PC-3 (cell line): Measurements from ENCODE around the gene EDC4.

Experiments
- CTCF ChIP-seq: fragments of 300-600 bp; sonication (generic); conservative IDR thresholded peaks from 2 replicates; pipeline ENCODE4 v1.5.1; 2017; ENCODE audit warnings: antibody characterized with exemption, low read depth, mild to moderate bottlenecking, low read length
- EZH2 ChIP-seq: fragments of 300-600 bp; sonication (generic); IDR thresholded peaks from one replicate; pipeline ENCODE4 v1.6.1; 2017; ENCODE audit warnings: antibody characterized with exemption, mild to moderate bottlenecking, low read length; ENCODE audit not compliant: unreplicated experiment
- EZH2phosphoT487 ChIP-seq: fragments of 300-600 bp; sonication (generic); IDR thresholded peaks from 2 replicates; pipeline ENCODE4 v1.6.1; 2018; ENCODE audit warnings: mild to moderate bottlenecking, antibody characterized with exemption, low read length, borderline replicate concordance

GRCh38 chr16:67892375-67892774 lies 19.5 kb downstream of the EDC4 start:
- TF ChIP-seq CTCF (no peak), EZH2 (no peak), EZH2phosphoT487 (no peak)
